Neural progenitor cell (in vitro differentiated cells): ENCODE results near the gene ABCA7.

Source experiments
- EZH2 ChIP-seq: fragments of 200-600 bp; sonication (generic); IDR thresholded peaks from 2 replicates; pipeline ENCODE4 v1.6.1; 2017; ENCODE audit warnings: antibody characterized with exemption, mild to moderate bottlenecking, moderate library complexity
- EZH2phosphoT487 ChIP-seq: fragments of 200-600 bp; sonication (generic); IDR thresholded peaks from 2 replicates; pipeline ENCODE4 v1.6.1; 2017; ENCODE audit warnings: antibody characterized with exemption
- TF ChIP-seq, protein P1 (sequence below): fragments of 200-600 bp; sonication (generic); IDR thresholded peaks from 2 replicates; pipeline ENCODE4 v1.5.1; 2017; ENCODE audit warnings: antibody characterized with exemption, mild to moderate bottlenecking

DNA sequence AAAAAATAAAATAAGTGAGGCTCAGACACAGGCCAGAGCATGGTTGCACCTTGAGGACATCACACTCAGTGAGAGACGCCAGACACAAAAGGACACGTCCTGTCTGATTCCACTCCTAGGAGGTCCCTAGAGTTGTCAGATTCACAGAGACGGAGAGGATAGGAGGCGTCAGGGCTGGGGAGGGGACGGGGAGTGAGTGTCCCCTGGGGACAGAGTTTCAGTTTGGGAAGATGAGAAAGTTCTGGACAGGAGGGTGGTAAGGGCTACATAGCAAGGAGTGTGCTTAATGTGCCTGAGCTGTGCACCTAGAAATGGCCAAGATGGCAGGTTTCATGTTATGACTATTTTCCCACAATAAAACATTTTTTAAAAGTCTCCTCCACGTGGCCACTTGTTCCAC, 41.8 kb upstream of the ABCA7 start:
- TF ChIP-seq, protein P1, sequence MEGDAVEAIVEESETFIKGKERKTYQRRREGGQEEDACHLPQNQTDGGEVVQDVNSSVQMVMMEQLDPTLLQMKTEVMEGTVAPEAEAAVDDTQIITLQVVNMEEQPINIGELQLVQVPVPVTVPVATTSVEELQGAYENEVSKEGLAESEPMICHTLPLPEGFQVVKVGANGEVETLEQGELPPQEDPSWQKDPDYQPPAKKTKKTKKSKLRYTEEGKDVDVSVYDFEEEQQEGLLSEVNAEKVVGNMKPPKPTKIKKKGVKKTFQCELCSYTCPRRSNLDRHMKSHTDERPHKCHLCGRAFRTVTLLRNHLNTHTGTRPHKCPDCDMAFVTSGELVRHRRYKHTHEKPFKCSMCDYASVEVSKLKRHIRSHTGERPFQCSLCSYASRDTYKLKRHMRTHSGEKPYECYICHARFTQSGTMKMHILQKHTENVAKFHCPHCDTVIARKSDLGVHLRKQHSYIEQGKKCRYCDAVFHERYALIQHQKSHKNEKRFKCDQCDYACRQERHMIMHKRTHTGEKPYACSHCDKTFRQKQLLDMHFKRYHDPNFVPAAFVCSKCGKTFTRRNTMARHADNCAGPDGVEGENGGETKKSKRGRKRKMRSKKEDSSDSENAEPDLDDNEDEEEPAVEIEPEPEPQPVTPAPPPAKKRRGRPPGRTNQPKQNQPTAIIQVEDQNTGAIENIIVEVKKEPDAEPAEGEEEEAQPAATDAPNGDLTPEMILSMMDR: no peak
- no peak for TF ChIP-seq EZH2phosphoT487
- no peak for TF ChIP-seq EZH2
